Pancreas (tissue), 10 donors: ENCODE measurements around the gene TEF. TPM values are rescaled to one million over a fixed set of nuclear protein-coding genes. Genes with fewer than 3 reads are reported as not detected.

Experiments used
- ATAC-seq, 4 donors: fragments of 200-7000 bp; cut with Tn5 transposase; one replicate each; pipeline versions ENCODE4 v1.8.0 to v1.9.1; 2020; ENCODE audit warnings: mild to moderate bottlenecking in 4 of 4, moderate library complexity in 4 of 4
- DNase-seq, 6 donors: peaks; one replicate each; pipeline ENCODE4 v3.0.0-alpha.2; 2020
- FAIRE-seq: peaks from 2 replicates; lab custom pipeline; 2012; peaks lifted over from hg19 to GRCh38; lab: Jason Lieb, UNC
- H3K27ac ChIP-seq, 4 donors: fragments of 200-600 bp; sonication (generic); 1 replicate in 3 of 4; 2 replicates in 1 of 4; pipeline versions ENCODE4 v1.5.0 to v1.8.0; 2020
- H3K27me3 ChIP-seq, 4 donors: fragments of 200-600 bp; one replicate each; pipeline ENCODE4 v1.8.0; 2021
- H3K36me3 ChIP-seq, 3 donors: fragments of 200-600 bp; sonication (generic) in 1 of 3; one replicate each; pipeline versions ENCODE4 v1.5.0 to v1.8.0; 2020 to 2021
- H3K4me1 ChIP-seq, 3 donors: fragments of 200-600 bp; one replicate each; pipeline ENCODE4 v1.8.0; 2021
- H3K4me3 ChIP-seq, 4 donors: fragments of 200-600 bp; sonication (generic) in 2 of 4; one replicate each; pipeline versions ENCODE4 v1.5.0 to v1.8.0; 2020 to 2021
- H3K9me3 ChIP-seq, 4 donors: fragments of 200-600 bp; one replicate each; pipeline ENCODE4 v1.8.0; 2021
- CTCF ChIP-seq, 4 donors: fragments of 200-600 bp; sonication (generic) in 3 of 4; IDR thresholded peaks; one replicate each; pipeline versions ENCODE4 v1.5.0 to v1.8.0; 2021; ENCODE audit warnings: antibody characterized with exemption in 4 of 4
- WGBS, 2 donors: extraction: QIAGEN DNeasy Blood & Tissue Kit; methylation state at CpG; one replicate each; pipeline ENCODE4 v1.1.7; 2013; 5-methylcytosine and 5-hydroxymethylcytosine counted together
- intact Hi-C, 3 donors: fragments of 100-400 bp; cut with DNase I; formaldehyde crosslinking; loops; one replicate each; pipeline versions ENCODE4 v1.11.1 to v1.14.2; 2022
- polyA plus RNA-seq, 2 donors: library from polyadenylated mRNA; stranded (reverse); fragments of 200-250 nt; gene quantifications; one replicate each; pipeline ENCODE4 v1.2.3, GENCODE V29; 2013
- total RNA-seq, 6 donors: library from RNA; stranded (reverse); fragmentation: NEBNext Ultra II Directional in 4 of 6; extraction: Animal tissue kit (Norgen Biotek cat#: 25700) in 4 of 6; gene quantifications; one replicate each; pipeline versions ENCODE4 v1.2.1 to v1.2.4, GENCODE V29; 2021 to 2023
- donor health status: healthy with polysubstance abuse.
- donor health status: DM: no; HTN: no; CAD: no; lungs with moderate emphysema.
- donor health status: DM: no; HTN: no; CAD: no.
- donor health status: control.
- donor health status: control.
- donor health status: Bipolar disorder and iron deficiency.
- donor health status: DM: yes; HTN: yes; CAD: no.
- donor health status: DM: no; HTN: no; CAD: no.
- donor health status: DM: no; HTN: no; CAD: no.
- donor health status: DM: yes; HTN: yes; CAD: no.

The TEF gene
- total and polyA plus RNA-seq, 8 donors, result 8.3 to 19.6 (median 17.6) TPM

- no peak for DNase-seq
- Histone ChIP-seq H3K27ac (no peak overlapping the region), H3K4me1 (no peaks in the 10 kb centered on the region), H3K4me3 (no peak overlapping the region), H3K36me3 (peaks cover 0 to 24% (median 16%) of the 10 kb centered on the region in 3 donors), H3K27me3 (no peaks in the 10 kb centered on the region), H3K9me3 (no peaks in the 10 kb centered on the region)
- TF ChIP-seq CTCF (IDR thresholded peaks at IDR 0.05), result no peak
- WGBS, 2 donors, result 82 to 88% methylated on average over 17 of the region's 17 CpGs
- no peak for FAIRE-seq
- no peak for ATAC-seq
- intact Hi-C loops, result no loop called here
Measured at GRCh38 chr22:41358927-41359326, 22.8 kb upstream of the TEF start.

GRCh38 chr22:41359376-41359775 is 22.4 kb upstream of the TEF start:
- TF ChIP-seq CTCF (IDR thresholded peaks at IDR 0.05), result no peak
- WGBS, 2 donors, result 83 to 85% methylated on average over 4 of the region's 4 CpGs
- no peaks in the 10 kb centered on the region for H3K9me3 ChIP-seq
- no peak for DNase-seq
- H3K4me3 ChIP-seq, result no peak overlapping the region
- peaks cover 0 to 3% (median 0%) of the 10 kb centered on the region in 3 donors for H3K4me1 ChIP-seq
- FAIRE-seq, result no peak
- ATAC-seq, result no peak
- peaks cover 0 to 24% (median 16%) of the 10 kb centered on the region in 3 donors for H3K36me3 ChIP-seq
- H3K27ac ChIP-seq, result no peak overlapping the region
- H3K27me3 ChIP-seq, result no peaks in the 10 kb centered on the region
- intact Hi-C loops, result no loop called here

DNA sequence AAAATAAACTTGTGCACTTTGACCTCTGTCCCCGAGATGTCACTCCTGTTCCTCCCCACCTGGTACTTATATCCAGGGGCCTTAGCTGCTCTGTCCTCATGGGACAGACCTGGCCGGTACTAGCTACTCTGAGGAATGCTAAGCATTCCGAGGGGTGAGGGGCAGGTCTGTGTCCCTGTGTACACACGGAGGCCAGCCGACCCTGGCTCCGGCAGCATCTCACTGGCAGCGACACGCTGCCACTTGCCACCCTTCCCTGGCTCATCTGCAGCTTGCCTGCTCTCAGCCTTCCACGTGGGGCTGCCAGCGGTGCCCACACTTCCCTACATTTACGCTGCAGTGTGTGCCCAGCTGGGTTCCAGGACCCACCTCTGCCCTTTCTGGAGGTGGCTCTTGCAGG is 21.6 kb upstream of the TEF start:
- Histone ChIP-seq H3K4me3 (no peak overlapping the region), H3K36me3 (peaks cover 0 to 22% (median 15%) of the 10 kb centered on the region in 3 donors), H3K27me3 (no peaks in the 10 kb centered on the region), H3K27ac (no peak overlapping the region), H3K4me1 (peaks cover 0 to 8% (median 4%) of the 10 kb centered on the region in 3 donors), H3K9me3 (no peaks in the 10 kb centered on the region)
- DNase-seq (no peak), FAIRE-seq (no peak), ATAC-seq (peak in 2 of 4 donors; percentile 24 to 45)
- TF ChIP-seq CTCF (IDR thresholded peaks at IDR 0.05), result no peak
- WGBS, 2 donors, result 39 to 52% methylated on average over 11 of the region's 11 CpGs
- intact Hi-C loops, result loop anchor here in 1 of 3 donors (10.0 kb wide), 1 partner anchor 55 kb away; the partner anchor contains the start of gene ZC3H7B

GRCh38 chr22:41361716-41362310 is 19.9 kb upstream of the TEF start:
- H3K4me1 ChIP-seq, result peaks cover 4 to 15% (median 7%) of the 10 kb centered on the region in 3 donors
- peaks cover 0 to 6% (median 0%) of the 10 kb centered on the region in 3 donors for H3K36me3 ChIP-seq
- DNase-seq (no peak), ATAC-seq (no peak), FAIRE-seq (no peak)
- H3K27ac ChIP-seq, result no peak overlapping the region
- no peaks in the 10 kb centered on the region for H3K9me3 ChIP-seq
- TF ChIP-seq CTCF (IDR thresholded peaks at IDR 0.05), result no peak
- no peaks in the 10 kb centered on the region for H3K27me3 ChIP-seq
- no peak overlapping the region for H3K4me3 ChIP-seq
- WGBS, 2 donors, result 93 to 95% methylated on average over 13 of the region's 13 CpGs
- intact Hi-C loops, result loop anchor here in 1 of 3 donors (10.0 kb wide), 1 partner anchor 57 kb away; the partner anchor contains the start of gene ZC3H7B

- intact Hi-C loops, result loop anchor here in 1 of 3 donors (10.0 kb wide), 1 partner anchor 58 kb away; the partner anchor contains the start of gene ZC3H7B
- no peak for FAIRE-seq
Measured at GRCh38 chr22:41362615-41363014, 19.1 kb upstream of the TEF start.

More at GRCh38 chr22:41362615-41363014, 19.1 kb upstream of the TEF start:
- peaks cover 5 to 19% (median 8%) of the 10 kb centered on the region in 3 donors for H3K4me1 ChIP-seq
- H3K4me3 ChIP-seq, result no peak overlapping the region
- H3K9me3 ChIP-seq, result no peaks in the 10 kb centered on the region
- H3K36me3 ChIP-seq, result no peaks in the 10 kb centered on the region
- DNase-seq, result no peak
- no peak for TF ChIP-seq CTCF (IDR thresholded peaks at IDR 0.05)
- ATAC-seq, result no peak
- 87 to 93% methylated on average over 5 of the region's 5 CpGs for WGBS, 2 donors
- H3K27ac ChIP-seq, result no peak overlapping the region
- H3K27me3 ChIP-seq, result no peaks in the 10 kb centered on the region
